HepG2 (cell line): ENCODE data around the gene C4BPA. TPM values are rescaled to one million over a fixed set of nuclear protein-coding genes. Genes with fewer than 3 reads are reported as not detected.
A peak's percentile ranks its signal among the peaks of the same experiment; 100 is the strongest.

Experiments used
- ATAC-seq: fragments of 200-7000 bp; cut with Tn5 transposase; 3 replicates; pipeline ENCODE4 v1.9.1; 2020; ENCODE audit warnings: mild to moderate bottlenecking, moderate library complexity
- BruUV-seq: library from RNA; stranded (reverse); fragments of 400-500 nt; replicated peaks from 2 replicates; lab custom pipeline; 2021; lab: Mats Ljungman, UMichigan
- CTCF ChIA-PET: fragments of 300-600 bp; formaldehyde crosslinking; extraction: SDS; loops from one replicate; lab custom pipeline; 2021; ENCODE audit warnings: low total read pairs, inconsistent platforms, low intra/inter-chr PET ratio; lab: Yijun Ruan, JAX
- POLR2A ChIA-PET: fragments of 350-600 bp; sonication (Branson Sonifier 250); formaldehyde crosslinking; loops from one replicate; lab custom pipeline; 2020; ENCODE audit warnings: antibody characterized with exemption, inconsistent platforms; lab: Yijun Ruan, JAX
- DNase-seq: peaks from one replicate; pipeline ENCODE4 v3.0.0-alpha.2; 2015; ENCODE audit warnings: low spot score
- FAIRE-seq: peaks from 3 replicates; lab custom pipeline; 2011; peaks lifted over from hg19 to GRCh38; lab: Jason Lieb, UNC
- H2AFZ ChIP-seq: one replicate; pipeline ENCODE4 v1.6.1; 2011; ENCODE audit warnings: low read length, inconsistent platforms
- H3K27ac ChIP-seq: fragments of 300-600 bp; 3 replicates; pipeline ENCODE4 v1.8.0; 2011; ENCODE audit warnings: mixed run types, mild to moderate bottlenecking, mixed read lengths, low read length, inconsistent platforms; ENCODE audit not compliant: insufficient read depth; ENCODE audit errors: extremely low read length
- H3K27me3 ChIP-seq, 2 experiments: fragments of 200-600 bp in 1 of 2; 2 replicates in 1 of 2; 3 replicates in 1 of 2; pipeline versions ENCODE4 v1.6.0 to v1.8.0; 2011; ENCODE audit warnings: low read length in 2 of 2, mild to moderate bottlenecking in 2 of 2, moderate library complexity in 2 of 2, inconsistent platforms in 1 of 2; ENCODE audit not compliant: insufficient read depth in 2 of 2, control insufficient read depth in 1 of 2
- H3K36me3 ChIP-seq, 2 experiments: fragments of 200-600 bp in 1 of 2; replicated peaks in 1 of 2; 2 replicates in 1 of 2; 3 replicates in 1 of 2; pipeline versions ENCODE4 v1.5.1 to v1.8.0; 2011; ENCODE audit warnings: low read length in 2 of 2, inconsistent platforms in 1 of 2; ENCODE audit not compliant: insufficient read depth in 2 of 2, control insufficient read depth in 1 of 2
- H3K4me1 ChIP-seq: 2 replicates; pipeline ENCODE4 v1.5.1; 2012; ENCODE audit warnings: low read length, inconsistent platforms; ENCODE audit not compliant: insufficient read depth
- H3K4me2 ChIP-seq: 2 replicates; pipeline ENCODE4 v1.6.0; 2011; ENCODE audit warnings: low read depth, low read length, inconsistent platforms
- H3K4me3 ChIP-seq, 3 experiments: fragments of 200-600 bp in 1 of 3; sonication (generic), shearing (Covaris generic) in 1 of 3; replicated peaks in 1 of 3; 2 replicates each; pipeline ENCODE4 v1.5.1; 2011 to 2016; ENCODE audit warnings: low read length in 3 of 3, inconsistent platforms in 2 of 3, low read depth in 2 of 3, mild to moderate bottlenecking in 2 of 3, control low read depth in 1 of 3, mixed read lengths in 1 of 3; ENCODE audit not compliant: insufficient read depth in 1 of 3
- H3K79me2 ChIP-seq: one replicate; pipeline ENCODE4 v1.6.1; 2011; ENCODE audit warnings: low read length, inconsistent platforms; ENCODE audit not compliant: insufficient read depth
- H3K9ac ChIP-seq: 2 replicates; pipeline ENCODE4 v1.6.0; 2011; ENCODE audit warnings: mild to moderate bottlenecking, low read depth, low read length, inconsistent platforms; ENCODE audit not compliant: insufficient read depth
- H3K9me3 ChIP-seq: 2 replicates; pipeline ENCODE4 v1.5.1; 2012; ENCODE audit warnings: mild to moderate bottlenecking, low read length
- H4K20me1 ChIP-seq: 2 replicates; pipeline ENCODE4 v1.6.0; 2011; ENCODE audit warnings: inconsistent platforms, mild to moderate bottlenecking, low read length, moderate library complexity; ENCODE audit not compliant: insufficient read depth
- ATF4 ChIP-seq, 2 experiments: fragments of 450-650 bp in 1 of 2; sonication (generic) in 1 of 2; formaldehyde crosslinking; IDR thresholded peaks; 2 replicates each; pipeline versions ENCODE4 v1.5.0 to v1.8.0; 2020 to 2022; ENCODE audit warnings: mild to moderate bottlenecking in 1 of 2, missing genetic modification reagents in 1 of 2
- CTCF ChIP-seq: sonication (generic); formaldehyde crosslinking; IDR thresholded peaks from 2 replicates; pipeline ENCODE4 v1.5.0; 2020; ENCODE audit warnings: mild to moderate bottlenecking, missing genetic modification reagents, moderate library complexity
- ESRRA ChIP-seq: sonication (generic); formaldehyde crosslinking; IDR thresholded peaks from 2 replicates; pipeline ENCODE4 v1.5.1; 2020; ENCODE audit warnings: mild to moderate bottlenecking, low read depth, missing genetic modification reagents
- FOXA1 ChIP-seq, 2 experiments: fragments of 450-650 bp in 1 of 2; sonication (generic) in 1 of 2; formaldehyde crosslinking in 1 of 2; IDR thresholded peaks; 2 replicates each; pipeline versions ENCODE4 v1.4.0 to v1.6.1; 2016 to 2020; ENCODE audit warnings: missing genetic modification reagents in 1 of 2
- FOXA3 ChIP-seq: IDR thresholded peaks from 2 replicates; pipeline ENCODE4 v1.6.1; 2016; ENCODE audit warnings: missing genetic modification reagents, missing compliant biosample characterization
- NBN ChIP-seq: fragments of 450-650 bp; conservative IDR thresholded peaks from 2 replicates; pipeline ENCODE4 v1.6.1; 2017
- SMC3 ChIP-seq: IDR thresholded peaks from 2 replicates; pipeline ENCODE4 v1.6.1; 2011; ENCODE audit warnings: low read length, improper control_type of control experiment
- STAG1 ChIP-seq: sonication (generic); formaldehyde crosslinking; IDR thresholded peaks from 2 replicates; pipeline ENCODE4 v1.4.0; 2020; ENCODE audit warnings: missing genetic modification reagents
- ZBTB49 ChIP-seq: sonication (generic); formaldehyde crosslinking; IDR thresholded peaks from 2 replicates; pipeline ENCODE4 v1.4.0; 2020; ENCODE audit warnings: missing genetic modification reagents, borderline replicate concordance
- ZFAT ChIP-seq: sonication (generic); formaldehyde crosslinking; conservative IDR thresholded peaks from 2 replicates; pipeline ENCODE4 v1.8.1; 2023; ENCODE audit warnings: missing genetic modification reagents, inconsistent platforms
- ZFY ChIP-seq: sonication (generic); formaldehyde crosslinking; IDR thresholded peaks from 2 replicates; pipeline ENCODE4 v1.4.0; 2020; ENCODE audit warnings: missing genetic modification reagents
- ZNF546 ChIP-seq: sonication (generic); formaldehyde crosslinking; conservative IDR thresholded peaks from 2 replicates; pipeline ENCODE4 v1.8.1; 2023; ENCODE audit warnings: mild to moderate bottlenecking, missing genetic modification reagents
- ZNF607 ChIP-seq: sonication (generic); formaldehyde crosslinking; IDR thresholded peaks from 2 replicates; pipeline ENCODE4 v1.5.1; 2020; ENCODE audit warnings: missing genetic modification reagents, mild to moderate bottlenecking, borderline replicate concordance
- ZSCAN9 ChIP-seq: IDR thresholded peaks from 2 replicates; pipeline ENCODE4 v1.6.1; 2016; ENCODE audit warnings: borderline replicate concordance
- WGBS: methylation state at CpG from one replicate; pipeline ENCODE4 v1.1.6; 2017; ENCODE audit warnings: low lambda C conversion rate; 5-methylcytosine and 5-hydroxymethylcytosine counted together
- in situ Hi-C: cut with HindIII; loops from 2 replicates; pipeline ENCODE4 v1.10.0; 2017; ENCODE audit warnings: low pct_unique_long_range_greater_than_20kb; ENCODE audit not compliant: extremely low pct_ligation_motif_present
- intact Hi-C: fragments of 100-400 bp; cut with micrococcal nuclease; formaldehyde crosslinking; loops from one replicate; pipeline ENCODE4 v1.10.0; 2022; ENCODE audit not compliant: unreplicated experiment
- polyA plus RNA-seq, 8 experiments: library from polyadenylated mRNA; depleted of rRNA in 3 of 8; stranded (reverse) in 7 of 8; unstranded in 1 of 8; fragments of >200 nt; fragmentation: Illumina TruSeq in 4 of 8; extraction: Trizol in 4 of 8; gene quantifications; 2 replicates each; pipeline versions ENCODE4 v1.2.1 to v1.2.3, GENCODE V29; 2011 to 2016; ENCODE audit warnings: low read depth in 4 of 8, missing spikeins in 1 of 8, mixed read lengths in 1 of 8; ENCODE audit not compliant: insufficient read depth in 1 of 8
- total RNA-seq, 5 experiments: library from RNA; depleted of rRNA; stranded (reverse); fragments of >200 nt; fragmentation: Illumina TruSeq; extraction: Trizol; gene quantifications; 2 replicates each; pipeline ENCODE4 v1.2.3, GENCODE V29; 2016; ENCODE audit warnings: low read depth in 1 of 5

The C4BPA gene
- total and polyA plus RNA-seq, 2 of the 13 experiments (the other 11 are each of a cell fraction or from before 2014, with no cell fraction given): 32.1 to 60.1 TPM

GRCh38 chr1:207181847-207182246 lies 77.8 kb downstream of the C4BPA start:
- CTCF ChIA-PET: no interaction called here
- TF ChIP-seq CTCF (peak; percentile 55), ZFY (CRISPR knock-in tag) (no peak), FOXA1 (IDR thresholded peaks at IDR 0.05) (no peak), FOXA1 (CRISPR knock-in tag; IDR thresholded peaks at IDR 0.05) (peak; percentile 48), SMC3 (0 out of 2 replicates have a peak, but pooled peaks have one; percentile 24), STAG1 (peak; percentile 63), FOXA3 (CRISPR knock-in tag) (peak; percentile 47), NBN (no peak)
- Histone ChIP-seq H3K4me3 (no peak overlapping the region), H3K4me2 (no peak overlapping the region), H3K4me1 (no peaks in the 10 kb centered on the region), H3K9me3 (no peaks in the 10 kb centered on the region), H3K79me2 (no peaks in the 10 kb centered on the region), H3K36me3 (no peaks in the 10 kb centered on the region), H3K27me3 (no peaks in the 10 kb centered on the region), H2AFZ (no peak overlapping the region), H4K20me1 (no peaks in the 10 kb centered on the region), H3K27ac (no peak overlapping the region), H3K9ac (no peak overlapping the region)
- DNase-seq (no peak), ATAC-seq (no peak), FAIRE-seq (no peak)
- intact Hi-C loops: loop anchor here (1.0 kb wide), 1 partner anchor 223 kb away; no protein-coding TSS in a partner anchor
- in situ Hi-C loops: no loop called here
- POLR2A ChIA-PET: no interaction called here
- BruUV-seq: no TSS peak

GRCh38 chr1:207186503-207186902 lies 82.5 kb downstream of the C4BPA start:
- no peak overlapping the region for H3K9ac ChIP-seq
- intact Hi-C loops (no loop called here), in situ Hi-C loops (no loop called here)
- no peaks in the 10 kb centered on the region for H4K20me1 ChIP-seq
- BruUV-seq: no TSS peak
- no peaks in the 10 kb centered on the region for H3K9me3 ChIP-seq
- WGBS: 0% methylated on average over 1 of the region's 1 CpG
- ATAC-seq: no peak
- no peak overlapping the region for H3K27ac ChIP-seq
- no peak overlapping the region for H2AFZ ChIP-seq
- H3K36me3 ChIP-seq: no peaks in the 10 kb centered on the region
- no peaks in the 10 kb centered on the region for H3K27me3 ChIP-seq
- ChIA-PET CTCF (no interaction called here), POLR2A (no interaction called here)
- no peaks in the 10 kb centered on the region for H3K79me2 ChIP-seq
- no peak for DNase-seq
- FAIRE-seq: no peak
- no peak overlapping the region for H3K4me3 ChIP-seq
- H3K4me2 ChIP-seq: no peak overlapping the region
- no peaks in the 10 kb centered on the region for H3K4me1 ChIP-seq
- no peak for TF ChIP-seq ZSCAN9 (CRISPR knock-in tag)
- TF ChIP-seq ATF4 (CRISPR knock-in tag; IDR thresholded peaks at IDR 0.05): no peak
- no peak for TF ChIP-seq ZNF607 (CRISPR knock-in tag)
- no peak for TF ChIP-seq ZNF546 (CRISPR knock-in tag)
- no peak for TF ChIP-seq ESRRA
- TF ChIP-seq ZBTB49 (CRISPR knock-in tag): no peak
- TF ChIP-seq ZFAT: no peak
